Measurements from ENCODE around the gene FAM222A. TPM values are rescaled to one million over a fixed set of nuclear protein-coding genes. Genes with fewer than 3 reads are reported as not detected.
A peak's percentile ranks its signal among the peaks of the same experiment; 100 is the strongest.

FAM222A gene
- total RNA-seq, 1 donor from 2014 or later, result 6.2 TPM

GRCh38 chr12:109728921-109729320 is 15.3 kb downstream of the FAM222A start:
- Histone ChIP-seq H3K27me3 (no peaks in the 10 kb centered on the region), H3K4me3 (no peak overlapping the region), H3K9me3 (no peaks in the 10 kb centered on the region), H3K27ac (no peak overlapping the region), H3K4me1 (no peaks in the 10 kb centered on the region), H3K36me3 (no peaks in the 10 kb centered on the region)
- TF ChIP-seq CTCF (IDR thresholded peaks at IDR 0.05), result no peak
- DNase-seq (no peak), ATAC-seq (no peak)
- intact Hi-C loops (cut with DNase I), result no loop called here

GRCh38 chr12:109729371-109729781 is 15.8 kb downstream of the FAM222A start:
- Histone ChIP-seq H3K36me3 (no peaks in the 10 kb centered on the region), H3K27me3 (no peaks in the 10 kb centered on the region), H3K27ac (no peak overlapping the region), H3K4me1 (no peaks in the 10 kb centered on the region), H3K9me3 (no peaks in the 10 kb centered on the region), H3K4me3 (no peak overlapping the region)
- intact Hi-C loops (cut with DNase I), result no loop called here
- DNase-seq (peak; percentile 49), ATAC-seq (no peak)
- TF ChIP-seq CTCF (IDR thresholded peaks at IDR 0.05), result no peak

GRCh38 chr12:109729801-109730200 is 16.2 kb downstream of the FAM222A start:
- no peak for TF ChIP-seq CTCF (IDR thresholded peaks at IDR 0.05)

GRCh38 chr12:109730306-109731145 is 16.9 kb downstream of the FAM222A start:
- intact Hi-C loops (cut with DNase I), result no loop called here
- Histone ChIP-seq H3K9me3 (no peaks in the 10 kb centered on the region), H3K27me3 (peaks cover 2% of the 10 kb centered on the region), H3K36me3 (no peaks in the 10 kb centered on the region), H3K4me3 (no peak overlapping the region), H3K4me1 (no peaks in the 10 kb centered on the region), H3K27ac (no peak overlapping the region)
- ATAC-seq (no peak), DNase-seq (peak; percentile 46)
- TF ChIP-seq CTCF (IDR thresholded peaks at IDR 0.05), result no peak

More at GRCh38 chr12:109729801-109730200, 16.2 kb downstream of the FAM222A start:
- DNase-seq (peak; percentile 57), ATAC-seq (no peak)
- H3K27me3 ChIP-seq, result no peaks in the 10 kb centered on the region
- H3K36me3 ChIP-seq, result no peaks in the 10 kb centered on the region
- no peak overlapping the region for H3K4me3 ChIP-seq
- no peaks in the 10 kb centered on the region for H3K4me1 ChIP-seq
- H3K27ac ChIP-seq, result no peak overlapping the region
- intact Hi-C loops (cut with DNase I), result no loop called here
- H3K9me3 ChIP-seq, result no peaks in the 10 kb centered on the region

GRCh38 chr12:109731231-109731731 is 17.7 kb downstream of the FAM222A start:
- intact Hi-C loops (cut with DNase I), result no loop called here
- DNase-seq (peak; percentile 34), ATAC-seq (no peak)
- no peak for TF ChIP-seq CTCF (IDR thresholded peaks at IDR 0.05)
- Histone ChIP-seq H3K27me3 (peaks cover 7% of the 10 kb centered on the region), H3K4me3 (no peak overlapping the region), H3K27ac (no peak overlapping the region), H3K9me3 (no peaks in the 10 kb centered on the region), H3K36me3 (no peaks in the 10 kb centered on the region), H3K4me1 (no peaks in the 10 kb centered on the region)
